T-helper 17 cell (primary cell): ENCODE measurements around the gene SLC27A2. TPM values are rescaled to one million over a fixed set of nuclear protein-coding genes. Genes with fewer than 3 reads are reported as not detected.

ENCODE experiments used
- ATAC-seq: fragments of 150-1000 bp; cut with Tn5 transposase; 2 replicates; pipeline ENCODE4 v1.10.0; 2021; ENCODE audit warnings: mild to moderate bottlenecking, moderate library complexity
- DNase-seq, 3 donors: peaks; one replicate each; pipeline versions ENCODE4 v3.0.0 to v3.0.0-alpha.2; 2020 to 2021
- H3K9me3 ChIP-seq: one replicate; pipeline ENCODE4 v1.7.0; 2013; ENCODE audit warnings: low read length, mild to moderate bottlenecking; ENCODE audit not compliant: control insufficient read depth, poor library complexity, severe bottlenecking
- H3K27ac Mint-ChIP-seq: one replicate; pipeline ENCODE4 v1.8.0; 2022; ENCODE audit warnings: mild to moderate bottlenecking, moderate library complexity, mixed read lengths
- H3K27me3 Mint-ChIP-seq: one replicate; pipeline ENCODE4 v1.8.0; 2022; ENCODE audit warnings: mixed read lengths
- H3K36me3 Mint-ChIP-seq: one replicate; pipeline ENCODE4 v1.8.0; 2022; ENCODE audit warnings: low read depth, mixed read lengths
- H3K4me1 Mint-ChIP-seq: one replicate; pipeline ENCODE4 v1.8.0; 2022; ENCODE audit warnings: mild to moderate bottlenecking, mixed read lengths
- H3K4me3 Mint-ChIP-seq: one replicate; pipeline ENCODE4 v1.8.0; 2022; ENCODE audit warnings: mild to moderate bottlenecking, moderate library complexity, mixed read lengths
- total RNA-seq, 4 donors: library from RNA in 2 of 4; stranded (reverse) in 2 of 4; gene quantifications; one replicate each; pipeline ENCODE4 v1.2.3 and lab custom pipeline; 2022 to 2026

SLC27A2 gene
- total RNA-seq, 2 donors from 2014 or later, result 0.30 to 0.42 TPM

DNA sequence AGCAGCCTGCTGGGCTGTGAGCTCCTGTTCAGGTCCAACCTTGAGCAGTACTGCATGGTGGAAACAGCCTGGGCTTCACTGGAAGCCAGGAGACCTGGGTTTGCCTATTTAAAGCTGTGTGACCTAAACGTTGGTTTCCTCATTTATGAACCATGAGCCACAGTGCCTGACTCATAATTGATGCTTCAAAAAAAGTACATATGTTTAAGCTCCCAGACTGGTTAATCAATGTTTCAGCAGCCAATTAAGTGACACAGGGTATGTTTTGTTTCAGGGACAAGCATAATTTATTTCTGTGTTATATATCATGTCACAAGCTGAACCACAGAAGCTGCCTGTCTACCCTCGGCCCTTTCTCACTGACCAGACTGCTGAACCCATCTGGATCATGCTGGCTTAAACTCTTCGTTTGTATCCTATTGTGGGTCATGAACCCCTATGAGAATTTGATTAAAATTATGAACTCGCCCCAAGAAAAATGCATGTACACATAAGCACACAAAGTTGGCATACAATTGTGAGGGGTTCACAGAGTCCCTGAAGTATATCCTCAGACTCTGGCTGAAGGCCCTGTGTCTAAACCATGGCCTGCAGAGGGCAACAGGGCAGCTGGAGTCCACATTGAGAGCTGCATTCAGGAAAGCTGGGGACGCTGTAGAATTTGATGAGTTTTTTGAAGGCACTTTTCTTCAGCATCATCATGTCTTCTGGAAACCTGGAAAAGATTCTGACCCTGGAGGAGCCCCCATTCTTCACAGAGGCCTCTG is 59.9 kb downstream of the SLC27A2 start:
- no peaks in the 10 kb centered on the region for H3K36me3 Mint-ChIP-seq
- H3K9me3 ChIP-seq, result no peaks in the 10 kb centered on the region
- H3K27me3 Mint-ChIP-seq, result no peaks in the 10 kb centered on the region
- no peak for ATAC-seq
- DNase-seq, result no peak
- peaks cover under 1% of the 10 kb centered on the region for H3K4me1 Mint-ChIP-seq
- H3K4me3 Mint-ChIP-seq, result no peak overlapping the region
- no peak overlapping the region for H3K27ac Mint-ChIP-seq

- Mint-ChIP-seq H3K27me3 (no peaks in the 10 kb centered on the region), H3K36me3 (no peaks in the 10 kb centered on the region), H3K4me1 (peaks cover 7% of the 10 kb centered on the region), H3K4me3 (no peak overlapping the region), H3K27ac (no peak overlapping the region)
- DNase-seq (no peak), ATAC-seq (no peak)
- H3K9me3 ChIP-seq, result no peaks in the 10 kb centered on the region
These were observed 62.2 kb downstream of the SLC27A2 start for GRCh38 chr15:50244153-50244552.

DNA sequence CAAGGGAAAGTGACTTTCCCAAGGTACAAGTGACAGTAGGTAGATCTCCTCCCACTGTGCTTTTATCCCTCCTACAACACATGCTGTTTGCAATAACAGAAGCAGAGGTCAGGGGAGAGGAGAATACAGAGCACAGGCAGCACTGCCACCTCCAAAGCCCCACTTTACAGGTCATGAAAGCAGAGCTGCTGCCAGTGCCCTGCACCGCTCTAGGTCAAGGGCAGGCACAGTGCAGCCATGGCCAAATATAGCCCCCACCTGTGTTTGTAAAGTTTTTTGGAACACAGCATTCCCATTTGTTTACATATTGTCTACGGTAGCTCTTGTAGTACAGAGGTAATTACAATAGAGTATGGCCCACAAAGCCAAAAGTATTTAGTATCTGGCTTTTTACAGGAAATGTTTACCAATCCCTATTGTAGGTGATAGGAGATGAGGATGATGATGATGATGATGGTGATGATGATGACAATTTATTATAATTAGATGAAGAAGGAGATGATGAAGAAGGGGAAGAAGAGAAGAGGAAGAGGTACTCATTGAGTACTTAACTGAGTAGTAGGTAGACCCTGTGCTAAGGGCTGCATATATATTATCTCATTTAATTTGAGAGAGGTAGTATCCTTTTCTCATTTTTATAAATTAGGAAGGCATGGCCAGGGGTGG is 63.1 kb downstream of the SLC27A2 start:
- Mint-ChIP-seq H3K27ac (no peak overlapping the region), H3K4me1 (peaks cover 7% of the 10 kb centered on the region), H3K36me3 (no peaks in the 10 kb centered on the region), H3K27me3 (peaks cover 3% of the 10 kb centered on the region), H3K4me3 (no peak overlapping the region)
- no peaks in the 10 kb centered on the region for H3K9me3 ChIP-seq
- DNase-seq, result no peak
- ATAC-seq, result no peak

- H3K9me3 ChIP-seq, result no peaks in the 10 kb centered on the region
- ATAC-seq, result no peak
- no peaks in the 10 kb centered on the region for H3K36me3 Mint-ChIP-seq
- H3K4me3 Mint-ChIP-seq, result peak overlapping the region; percentile 3
- no peak overlapping the region for H3K27ac Mint-ChIP-seq
- DNase-seq, result no peak
- H3K4me1 Mint-ChIP-seq, result peaks cover 7% of the 10 kb centered on the region
- peaks cover 14% of the 10 kb centered on the region for H3K27me3 Mint-ChIP-seq
These were observed 64.6 kb downstream of the SLC27A2 start for GRCh38 chr15:50246631-50247030.

GRCh38 chr15:50247819-50248655 is 66.0 kb downstream of the SLC27A2 start:
- Mint-ChIP-seq H3K27ac (peak overlapping the region; percentile 94), H3K36me3 (no peaks in the 10 kb centered on the region), H3K27me3 (peaks cover 20% of the 10 kb centered on the region)

DNA sequence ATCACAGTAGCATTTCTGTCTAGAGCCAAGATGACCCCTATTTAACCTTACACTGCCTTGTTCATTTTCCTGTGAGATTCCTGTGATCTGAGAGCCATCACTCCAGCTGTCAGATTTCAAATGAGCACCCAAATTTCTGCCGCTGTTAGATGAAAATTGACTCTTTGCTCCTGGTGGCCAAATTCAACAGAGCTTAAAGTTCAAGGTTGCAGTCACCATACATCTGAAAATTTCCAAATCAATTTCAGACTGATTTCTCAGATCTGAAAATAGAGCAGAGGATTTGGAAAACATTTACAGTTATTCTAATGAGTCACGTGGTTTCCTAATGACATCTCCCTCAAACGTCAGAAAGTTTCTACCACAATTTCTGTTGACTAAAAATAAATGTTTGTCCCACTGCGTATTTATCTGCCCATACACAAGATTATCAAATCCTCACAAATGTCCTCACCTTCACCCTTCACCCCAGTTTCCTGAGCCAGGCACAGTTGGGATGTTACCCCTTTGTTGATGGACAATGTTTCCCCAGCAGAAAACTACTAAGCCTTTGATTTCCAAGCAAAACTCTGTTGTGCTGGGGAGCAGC is 67.1 kb downstream of the SLC27A2 start:
- peak overlapping the region; percentile 94 for H3K27ac Mint-ChIP-seq
- no peak for ATAC-seq

More at GRCh38 chr15:50247819-50248655, 66.0 kb downstream of the SLC27A2 start:
- H3K4me1 Mint-ChIP-seq, result peaks cover 7% of the 10 kb centered on the region
- no peak for DNase-seq
- H3K9me3 ChIP-seq, result no peaks in the 10 kb centered on the region
- H3K4me3 Mint-ChIP-seq, result peak overlapping the region; percentile 81
- ATAC-seq, result peak; percentile 92

GRCh38 chr15:50249704-50250103 is 67.7 kb downstream of the SLC27A2 start:
- Mint-ChIP-seq H3K27me3 (peaks cover 20% of the 10 kb centered on the region), H3K4me3 (no peak overlapping the region), H3K27ac (no peak overlapping the region), H3K36me3 (no peaks in the 10 kb centered on the region), H3K4me1 (peaks cover 7% of the 10 kb centered on the region)
- DNase-seq, result no peak
- ATAC-seq, result no peak
- H3K9me3 ChIP-seq, result no peaks in the 10 kb centered on the region

More for the DNA sequence above, 67.1 kb downstream of the SLC27A2 start:
- H3K4me3 Mint-ChIP-seq, result no peak overlapping the region
- H3K4me1 Mint-ChIP-seq, result peaks cover 7% of the 10 kb centered on the region
- no peaks in the 10 kb centered on the region for H3K9me3 ChIP-seq
- H3K36me3 Mint-ChIP-seq, result no peaks in the 10 kb centered on the region
- no peak for DNase-seq
- peaks cover 20% of the 10 kb centered on the region for H3K27me3 Mint-ChIP-seq

GRCh38 chr15:50250760-50251394 is 68.9 kb downstream of the SLC27A2 start:
- no peaks in the 10 kb centered on the region for H3K9me3 ChIP-seq
- H3K27me3 Mint-ChIP-seq, result peaks cover 21% of the 10 kb centered on the region
- ATAC-seq, result no peak
- H3K27ac Mint-ChIP-seq, result no peak overlapping the region
- no peak overlapping the region for H3K4me3 Mint-ChIP-seq
- H3K36me3 Mint-ChIP-seq, result no peaks in the 10 kb centered on the region
- DNase-seq, result no peak
- H3K4me1 Mint-ChIP-seq, result peaks cover 7% of the 10 kb centered on the region

DNA sequence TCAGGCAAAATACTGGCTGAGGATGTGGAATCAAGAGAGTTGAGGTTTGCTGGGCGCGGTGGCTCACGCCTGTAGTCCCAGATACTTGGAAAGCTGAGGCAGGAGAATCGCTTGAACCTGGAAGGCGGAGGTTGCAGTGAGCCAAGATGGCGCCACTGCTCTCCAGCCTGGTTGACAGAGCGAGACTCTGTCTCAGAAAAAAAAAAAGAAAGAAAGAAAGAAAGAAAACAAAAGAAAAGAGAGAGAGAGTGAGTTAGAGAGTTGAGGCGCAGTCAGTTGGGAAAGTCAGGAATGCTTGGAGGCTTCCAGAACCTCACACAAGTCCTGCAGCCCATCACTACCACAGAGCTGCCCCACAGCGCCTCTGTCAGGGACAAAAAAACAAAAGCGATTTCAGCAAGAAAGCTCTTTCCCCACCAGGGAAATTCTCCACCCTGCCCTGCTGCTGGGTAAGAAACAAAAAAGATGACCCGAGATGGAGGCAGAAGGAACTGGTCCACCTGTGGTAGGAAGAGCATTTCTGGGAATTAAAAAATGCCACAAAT is 69.7 kb downstream of the SLC27A2 start:
- H3K27ac Mint-ChIP-seq, result no peak overlapping the region
- no peak overlapping the region for H3K4me3 Mint-ChIP-seq
- no peak for ATAC-seq
- H3K36me3 Mint-ChIP-seq, result no peaks in the 10 kb centered on the region
- H3K27me3 Mint-ChIP-seq, result peaks cover 24% of the 10 kb centered on the region
- no peak for DNase-seq
- H3K9me3 ChIP-seq, result no peaks in the 10 kb centered on the region
- peaks cover 7% of the 10 kb centered on the region for H3K4me1 Mint-ChIP-seq

DNA sequence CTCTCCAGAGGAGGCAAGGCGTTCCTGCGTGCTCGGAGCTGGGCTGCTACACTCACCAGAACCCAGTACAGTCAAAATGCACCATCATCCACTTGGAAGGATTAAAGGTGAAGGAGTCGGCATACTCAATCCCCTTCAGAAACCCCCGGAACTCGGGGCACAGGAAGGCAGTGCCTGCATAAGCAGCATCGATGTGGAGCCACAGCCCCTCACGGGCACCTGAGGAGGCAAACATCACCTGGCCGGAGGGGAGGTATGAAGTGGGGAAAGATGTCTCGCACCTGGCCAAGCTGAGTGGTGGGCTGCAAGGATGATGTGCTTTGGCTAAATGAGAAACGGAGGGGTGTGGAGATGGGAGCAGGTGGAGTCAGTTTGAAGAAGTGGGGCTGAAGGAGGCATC is 70.6 kb downstream of the SLC27A2 start:
- Mint-ChIP-seq H3K4me3 (no peak overlapping the region), H3K27me3 (peaks cover 24% of the 10 kb centered on the region), H3K4me1 (peaks cover 5% of the 10 kb centered on the region), H3K36me3 (no peaks in the 10 kb centered on the region), H3K27ac (no peak overlapping the region)
- H3K9me3 ChIP-seq, result no peaks in the 10 kb centered on the region
- DNase-seq (no peak), ATAC-seq (no peak)

DNA sequence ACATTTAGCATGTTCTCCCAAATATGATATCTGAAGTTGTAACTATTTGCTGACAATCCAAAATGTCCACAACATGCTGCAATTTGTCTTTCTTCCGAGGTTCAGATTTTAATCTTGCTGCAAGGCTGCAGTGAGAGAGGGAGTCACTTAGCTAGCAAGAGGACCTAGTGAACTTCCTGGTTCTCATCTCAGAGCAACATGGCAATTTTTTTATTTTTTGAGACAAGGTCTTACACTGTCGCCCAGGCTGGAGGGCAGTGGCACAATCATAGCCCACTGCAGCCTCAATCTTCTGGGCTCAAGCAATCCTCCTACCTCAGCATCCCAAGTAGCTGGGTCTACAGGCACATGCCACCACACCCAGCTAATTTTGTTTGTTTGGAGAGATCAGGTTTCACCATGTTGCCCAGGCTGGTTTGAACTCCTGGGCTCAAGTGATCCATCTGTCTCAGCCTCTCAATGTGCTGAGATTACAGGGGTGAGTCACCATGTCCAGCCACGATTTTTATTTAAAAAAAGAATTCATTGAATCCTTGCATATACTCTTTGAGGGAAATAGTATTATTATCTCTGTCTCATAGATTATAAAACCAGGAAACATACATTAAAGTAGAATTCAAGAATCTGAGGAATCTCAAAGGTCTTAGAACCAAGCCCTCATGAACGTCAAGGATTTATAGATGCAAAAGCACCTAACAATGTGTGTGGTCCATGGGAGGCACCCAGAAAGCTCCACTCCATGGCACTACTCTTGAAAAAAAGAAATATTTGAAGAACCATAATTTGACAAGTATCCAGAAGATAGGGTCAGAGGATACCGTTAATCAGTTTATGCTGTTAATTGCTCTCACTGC is 74.4 kb downstream of the SLC27A2 start:
- peaks cover 2% of the 10 kb centered on the region for H3K36me3 Mint-ChIP-seq
- H3K4me1 Mint-ChIP-seq, result peaks cover 12% of the 10 kb centered on the region
- H3K27me3 Mint-ChIP-seq, result peaks cover 12% of the 10 kb centered on the region
- H3K4me3 Mint-ChIP-seq, result no peak overlapping the region
- H3K27ac Mint-ChIP-seq, result no peak overlapping the region
- no peak for DNase-seq
- no peaks in the 10 kb centered on the region for H3K9me3 ChIP-seq
- ATAC-seq, result no peak

DNA sequence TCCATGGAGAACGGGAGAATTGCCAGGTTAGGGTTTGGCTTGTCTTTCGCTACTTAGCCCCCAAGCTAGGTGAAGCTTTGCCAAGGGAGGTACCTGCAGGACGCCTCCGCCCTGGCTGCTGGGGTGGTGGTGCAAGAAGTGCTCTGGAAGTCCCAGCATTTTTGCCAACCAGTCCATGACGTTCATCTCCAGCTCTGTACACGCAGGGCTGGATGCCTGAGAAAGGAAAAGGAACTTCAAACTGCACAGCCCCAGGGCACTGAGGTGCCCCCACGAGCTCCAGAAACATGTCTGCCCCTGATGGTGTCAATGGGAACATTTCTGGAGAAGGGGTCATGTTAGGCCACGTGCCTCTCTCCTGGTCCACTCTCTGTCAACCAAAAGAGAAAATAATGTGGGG is 75.3 kb downstream of the SLC27A2 start:
- peaks cover 17% of the 10 kb centered on the region for H3K4me1 Mint-ChIP-seq
- H3K27me3 Mint-ChIP-seq, result peaks cover 8% of the 10 kb centered on the region

More for the DNA sequence above, 75.3 kb downstream of the SLC27A2 start:
- Mint-ChIP-seq H3K27ac (no peak overlapping the region), H3K4me3 (no peak overlapping the region), H3K36me3 (peaks cover 2% of the 10 kb centered on the region)
- ATAC-seq (no peak), DNase-seq (no peak)
- H3K9me3 ChIP-seq, result no peaks in the 10 kb centered on the region
